Measurements from ENCODE around the gene ARHGDIG. TPM values are rescaled to one million over a fixed set of nuclear protein-coding genes. Genes with fewer than 3 reads are reported as not detected.

The ARHGDIG gene
- total and polyA plus RNA-seq, 9 of the 15 experiments (the other 6 are each of a cell fraction or from before 2014, with no cell fraction given), result 0.36 to 2.5 (median 0.64) TPM; not detected in 2

DNA sequence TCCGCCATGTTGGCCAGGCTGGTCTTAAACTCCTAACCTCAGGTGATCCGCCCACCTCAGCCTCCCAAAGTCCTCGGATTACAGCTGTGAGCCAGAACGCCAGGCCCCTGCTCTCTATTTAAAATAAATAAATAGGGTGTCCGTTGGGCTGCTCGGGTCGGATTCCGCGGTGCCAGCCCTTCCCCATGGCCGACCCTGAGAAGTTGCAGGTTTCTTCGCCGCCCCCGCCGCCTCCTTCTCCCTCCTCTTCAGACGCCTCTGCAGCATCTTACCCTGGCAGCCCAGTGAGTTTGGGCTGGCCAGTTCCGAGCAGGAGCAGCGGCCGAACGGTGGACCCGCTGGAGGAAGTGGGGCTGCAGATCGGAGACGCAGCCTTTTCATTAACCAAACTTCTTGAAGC lies 49.4 kb upstream of the ARHGDIG start:
- H3K4me2 ChIP-seq (ENCODE audit: insufficient read depth, low read length), result no peak overlapping the region
- 80% methylated on average over 20 of the region's 22 CpGs for WGBS (ENCODE audit: insufficient coverage, low coverage, missing lambda C conversion rate)
- no peak for FAIRE-seq
- no peak overlapping the region for H3K4me3 ChIP-seq
- intact Hi-C loops (cut with micrococcal nuclease), result no loop called here
- peaks cover 22% of the 10 kb centered on the region for H3K36me3 ChIP-seq (ENCODE audit: control insufficient read depth, insufficient read depth, low read length)
- H2AFZ ChIP-seq (ENCODE audit: low read depth, low read length), result no peak overlapping the region
- H3K9ac ChIP-seq (ENCODE audit: insufficient read depth in 1 of 2, low read depth in 2 of 2, low read length in 2 of 2), result no peak overlapping the region
- no peaks in the 10 kb centered on the region; the same call in 1 of the 2 replicates for H3K9me3 ChIP-seq (replicated peaks; ENCODE audit: control insufficient read depth, insufficient read depth, low read depth, low read length)
- no peaks in the 10 kb centered on the region for H3K9me1 ChIP-seq (ENCODE audit: control insufficient read depth, insufficient read depth, low read length)
- TF ChIP-seq POLR2B (IDR thresholded peaks at IDR 0.05; ENCODE audit: low read depth, partially characterized antibody), result no peak
- TF ChIP-seq, protein P1, sequence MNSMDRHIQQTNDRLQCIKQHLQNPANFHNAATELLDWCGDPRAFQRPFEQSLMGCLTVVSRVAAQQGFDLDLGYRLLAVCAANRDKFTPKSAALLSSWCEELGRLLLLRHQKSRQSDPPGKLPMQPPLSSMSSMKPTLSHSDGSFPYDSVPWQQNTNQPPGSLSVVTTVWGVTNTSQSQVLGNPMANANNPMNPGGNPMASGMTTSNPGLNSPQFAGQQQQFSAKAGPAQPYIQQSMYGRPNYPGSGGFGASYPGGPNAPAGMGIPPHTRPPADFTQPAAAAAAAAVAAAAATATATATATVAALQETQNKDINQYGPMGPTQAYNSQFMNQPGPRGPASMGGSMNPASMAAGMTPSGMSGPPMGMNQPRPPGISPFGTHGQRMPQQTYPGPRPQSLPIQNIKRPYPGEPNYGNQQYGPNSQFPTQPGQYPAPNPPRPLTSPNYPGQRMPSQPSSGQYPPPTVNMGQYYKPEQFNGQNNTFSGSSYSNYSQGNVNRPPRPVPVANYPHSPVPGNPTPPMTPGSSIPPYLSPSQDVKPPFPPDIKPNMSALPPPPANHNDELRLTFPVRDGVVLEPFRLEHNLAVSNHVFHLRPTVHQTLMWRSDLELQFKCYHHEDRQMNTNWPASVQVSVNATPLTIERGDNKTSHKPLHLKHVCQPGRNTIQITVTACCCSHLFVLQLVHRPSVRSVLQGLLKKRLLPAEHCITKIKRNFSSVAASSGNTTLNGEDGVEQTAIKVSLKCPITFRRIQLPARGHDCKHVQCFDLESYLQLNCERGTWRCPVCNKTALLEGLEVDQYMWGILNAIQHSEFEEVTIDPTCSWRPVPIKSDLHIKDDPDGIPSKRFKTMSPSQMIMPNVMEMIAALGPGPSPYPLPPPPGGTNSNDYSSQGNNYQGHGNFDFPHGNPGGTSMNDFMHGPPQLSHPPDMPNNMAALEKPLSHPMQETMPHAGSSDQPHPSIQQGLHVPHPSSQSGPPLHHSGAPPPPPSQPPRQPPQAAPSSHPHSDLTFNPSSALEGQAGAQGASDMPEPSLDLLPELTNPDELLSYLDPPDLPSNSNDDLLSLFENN (IDR thresholded peaks at IDR 0.05; ENCODE audit: low read depth in 2 of 2, low read length in 2 of 2), result no peak
- TF ChIP-seq DPF2 (IDR thresholded peaks at IDR 0.05), result no peak
- TF ChIP-seq HEY1 (CRISPR knock-in tag; IDR thresholded peaks at IDR 0.05; ENCODE audit: borderline replicate concordance), result no peak
- TF ChIP-seq, protein P2, sequence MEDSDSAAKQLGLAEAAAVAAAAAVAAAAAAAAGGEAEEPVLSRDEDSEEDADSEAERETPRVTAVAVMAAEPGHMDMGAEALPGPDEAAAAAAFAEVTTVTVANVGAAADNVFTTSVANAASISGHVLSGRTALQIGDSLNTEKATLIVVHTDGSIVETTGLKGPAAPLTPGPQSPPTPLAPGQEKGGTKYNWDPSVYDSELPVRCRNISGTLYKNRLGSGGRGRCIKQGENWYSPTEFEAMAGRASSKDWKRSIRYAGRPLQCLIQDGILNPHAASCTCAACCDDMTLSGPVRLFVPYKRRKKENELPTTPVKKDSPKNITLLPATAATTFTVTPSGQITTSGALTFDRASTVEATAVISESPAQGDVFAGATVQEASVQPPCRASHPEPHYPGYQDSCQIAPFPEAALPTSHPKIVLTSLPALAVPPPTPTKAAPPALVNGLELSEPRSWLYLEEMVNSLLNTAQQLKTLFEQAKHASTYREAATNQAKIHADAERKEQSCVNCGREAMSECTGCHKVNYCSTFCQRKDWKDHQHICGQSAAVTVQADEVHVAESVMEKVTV (CRISPR knock-in tag; IDR thresholded peaks at IDR 0.05), result no peak
- no peak for TF ChIP-seq ZNF347 (CRISPR knock-in tag; IDR thresholded peaks at IDR 0.05; ENCODE audit: low read depth)
- TF ChIP-seq EWSR1 (IDR thresholded peaks at IDR 0.05; ENCODE audit: borderline replicate concordance, low read depth, partially characterized antibody), result no peak
- no peak for TF ChIP-seq TAF15 (IDR thresholded peaks at IDR 0.05; ENCODE audit: low read depth, low read length)
- TF ChIP-seq FOSL1 (tag; conservative IDR thresholded peaks at IDR 0.05), result no peak
- TF ChIP-seq, protein P3, sequence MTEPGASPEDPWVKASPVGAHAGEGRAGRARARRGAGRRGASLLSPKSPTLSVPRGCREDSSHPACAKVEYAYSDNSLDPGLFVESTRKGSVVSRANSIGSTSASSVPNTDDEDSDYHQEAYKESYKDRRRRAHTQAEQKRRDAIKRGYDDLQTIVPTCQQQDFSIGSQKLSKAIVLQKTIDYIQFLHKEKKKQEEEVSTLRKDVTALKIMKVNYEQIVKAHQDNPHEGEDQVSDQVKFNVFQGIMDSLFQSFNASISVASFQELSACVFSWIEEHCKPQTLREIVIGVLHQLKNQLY (CRISPR knock-in tag; conservative IDR thresholded peaks at IDR 0.05), result no peak
- TF ChIP-seq KAT8 (IDR thresholded peaks at IDR 0.05; ENCODE audit: low read depth), result no peak
- no peak for DNase-seq (ENCODE audit: extremely low read depth in 1 of 4, low spot score in 3 of 4)
- peaks cover 9 to 36% of the 10 kb centered on the region in 2 experiments; a peak in 4 of 5 replicates for H3K4me1 ChIP-seq (replicated peaks in 1 of 2; ENCODE audit: control insufficient read depth in 2 of 2, insufficient read depth in 2 of 2, low read length in 2 of 2)
- no peak for ATAC-seq
- H4K20me1 ChIP-seq (replicated peaks; ENCODE audit: control insufficient read depth, insufficient read depth, low read length), result peaks cover 8% of the 10 kb centered on the region; the same call in 1 of the 2 replicates
- no TSS peak for BruUV-seq (replicated peaks)
- no peak overlapping the region for H3K27ac ChIP-seq (ENCODE audit: extremely low read depth, low read depth, low read length)
- in situ Hi-C loops (cut with MboI), result no loop called here
- ChIA-PET POLR2A (interaction anchor here (1.1 kb wide), 1 partner anchor 9 kb away, joined by 3 read pairs; no protein-coding TSS in a partner anchor), CTCF (ENCODE audit: low intra/inter-chr PET ratio) (no interaction called here)
- H3K27me3 ChIP-seq (ENCODE audit: control insufficient read depth in 2 of 2, insufficient read depth in 2 of 2, low read length in 2 of 2), result no peaks in the 10 kb centered on the region
- peaks cover 45% of the 10 kb centered on the region for H3K79me2 ChIP-seq (ENCODE audit: control insufficient read depth, insufficient read depth, low read length)
